ENCODE data around the gene WDR1.

The WDR1 gene

GRCh38 chr4:10075953-10076391 lies 40.6 kb downstream of the WDR1 start:
- no peaks in the 10 kb centered on the region for H3K27me3 ChIP-seq (ENCODE audit: low read depth)
- no peaks in the 10 kb centered on the region for H3K9me3 ChIP-seq
- peaks cover 70% of the 10 kb centered on the region for H3K36me3 ChIP-seq (replicated peaks)
- no peak overlapping the region for H3K4me3 ChIP-seq
- no peaks in the 10 kb centered on the region for H3K4me1 ChIP-seq
- DNase-seq (ENCODE audit: low spot score in 2 of 2), result no peak
- in situ Hi-C loops (cut with MboI; ENCODE audit: low sequenced_read_pairs), result no loop called here

- H3K9me3 ChIP-seq, result no peaks in the 10 kb centered on the region
- H3K4me1 ChIP-seq, result no peaks in the 10 kb centered on the region
- in situ Hi-C loops (cut with MboI; ENCODE audit: low sequenced_read_pairs), result no loop called here
- no peak for DNase-seq (ENCODE audit: low spot score in 2 of 2)
- H3K27me3 ChIP-seq (ENCODE audit: low read depth), result no peaks in the 10 kb centered on the region
- H3K36me3 ChIP-seq (replicated peaks), result peaks cover 64% of the 10 kb centered on the region
- H3K4me3 ChIP-seq, result no peak overlapping the region
Observed at GRCh38 chr4:10075158-10075863, 41.3 kb downstream of the WDR1 start.

GRCh38 chr4:10074767-10075105 lies 41.9 kb downstream of the WDR1 start:
- in situ Hi-C loops (cut with MboI; ENCODE audit: low sequenced_read_pairs), result no loop called here

GRCh38 chr4:10074076-10074766 lies 42.4 kb downstream of the WDR1 start:
- Histone ChIP-seq H3K27me3 (ENCODE audit: low read depth) (no peaks in the 10 kb centered on the region), H3K9me3 (no peaks in the 10 kb centered on the region), H3K4me1 (no peaks in the 10 kb centered on the region), H3K36me3 (replicated peaks) (peaks cover 53% of the 10 kb centered on the region), H3K4me3 (no peak overlapping the region)
- in situ Hi-C loops (cut with MboI; ENCODE audit: low sequenced_read_pairs), result no loop called here
- no peak for DNase-seq (ENCODE audit: low spot score in 2 of 2)

More at GRCh38 chr4:10074767-10075105, 41.9 kb downstream of the WDR1 start:
- Histone ChIP-seq H3K4me3 (no peak overlapping the region), H3K4me1 (no peaks in the 10 kb centered on the region), H3K27me3 (ENCODE audit: low read depth) (no peaks in the 10 kb centered on the region), H3K36me3 (replicated peaks) (peaks cover 58% of the 10 kb centered on the region), H3K9me3 (no peaks in the 10 kb centered on the region)
- DNase-seq (ENCODE audit: low spot score in 2 of 2), result no peak

- H3K27me3 ChIP-seq (ENCODE audit: low read depth), result no peaks in the 10 kb centered on the region
- DNase-seq (ENCODE audit: low spot score in 2 of 2), result no peak
- no peaks in the 10 kb centered on the region for H3K9me3 ChIP-seq
- peaks cover 41% of the 10 kb centered on the region for H3K36me3 ChIP-seq (replicated peaks)
- in situ Hi-C loops (cut with MboI; ENCODE audit: low sequenced_read_pairs), result no loop called here
- H3K4me3 ChIP-seq, result no peak overlapping the region
- H3K4me1 ChIP-seq, result no peaks in the 10 kb centered on the region
Observed at GRCh38 chr4:10072420-10073017, 44.1 kb downstream of the WDR1 start.

- peaks cover 9% of the 10 kb centered on the region for H3K36me3 ChIP-seq (replicated peaks)
- in situ Hi-C loops (cut with MboI; ENCODE audit: low sequenced_read_pairs), result no loop called here
- H3K9me3 ChIP-seq, result no peaks in the 10 kb centered on the region
- H3K27me3 ChIP-seq (ENCODE audit: low read depth), result no peaks in the 10 kb centered on the region
- H3K4me3 ChIP-seq, result no peak overlapping the region
- no peak for DNase-seq (ENCODE audit: low spot score in 2 of 2)
- H3K4me1 ChIP-seq, result no peaks in the 10 kb centered on the region
Observed at GRCh38 chr4:10069075-10069642, 47.4 kb downstream of the WDR1 start.

- DNase-seq (ENCODE audit: low spot score in 2 of 2), result no peak
- in situ Hi-C loops (cut with MboI; ENCODE audit: low sequenced_read_pairs), result no loop called here
- Histone ChIP-seq H3K4me3 (no peak overlapping the region), H3K36me3 (replicated peaks) (no peaks in the 10 kb centered on the region), H3K9me3 (no peaks in the 10 kb centered on the region), H3K27me3 (ENCODE audit: low read depth) (no peaks in the 10 kb centered on the region), H3K4me1 (no peaks in the 10 kb centered on the region)
Observed at GRCh38 chr4:10066670-10067651, 49.6 kb downstream of the WDR1 start.

- H3K4me3 ChIP-seq, result no peak overlapping the region
- H3K36me3 ChIP-seq (replicated peaks), result no peaks in the 10 kb centered on the region
- no peaks in the 10 kb centered on the region for H3K27me3 ChIP-seq (ENCODE audit: low read depth)
- H3K4me1 ChIP-seq, result no peaks in the 10 kb centered on the region
- in situ Hi-C loops (cut with MboI; ENCODE audit: low sequenced_read_pairs), result no loop called here
- no peak for DNase-seq (ENCODE audit: low spot score in 2 of 2)
- H3K9me3 ChIP-seq, result no peaks in the 10 kb centered on the region
Observed at GRCh38 chr4:10066206-10066605, 50.4 kb downstream of the WDR1 start.

- no peak overlapping the region for H3K4me3 ChIP-seq
- no peaks in the 10 kb centered on the region for H3K27me3 ChIP-seq (ENCODE audit: low read depth)
- DNase-seq (ENCODE audit: low spot score in 2 of 2), result no peak
- H3K9me3 ChIP-seq, result no peaks in the 10 kb centered on the region
- H3K36me3 ChIP-seq (replicated peaks), result no peaks in the 10 kb centered on the region
- no peaks in the 10 kb centered on the region for H3K4me1 ChIP-seq
- in situ Hi-C loops (cut with MboI; ENCODE audit: low sequenced_read_pairs), result no loop called here
Observed at GRCh38 chr4:10063544-10064300, 52.9 kb downstream of the WDR1 start.

- H3K36me3 ChIP-seq (replicated peaks), result no peaks in the 10 kb centered on the region
- H3K27me3 ChIP-seq (ENCODE audit: low read depth), result no peaks in the 10 kb centered on the region
- in situ Hi-C loops (cut with MboI; ENCODE audit: low sequenced_read_pairs), result no loop called here
- H3K9me3 ChIP-seq, result no peaks in the 10 kb centered on the region
- H3K4me1 ChIP-seq, result no peaks in the 10 kb centered on the region
- DNase-seq (ENCODE audit: low spot score in 2 of 2), result no peak
- H3K4me3 ChIP-seq, result no peak overlapping the region
Observed at GRCh38 chr4:10061650-10062415, 54.8 kb downstream of the WDR1 start.

- no peak for DNase-seq (ENCODE audit: low spot score in 2 of 2)
Observed at GRCh38 chr4:10058371-10058770, 58.2 kb downstream of the WDR1 start.

GRCh38 chr4:10057023-10057395 lies 59.6 kb downstream of the WDR1 start:
- Histone ChIP-seq H3K4me1 (no peaks in the 10 kb centered on the region), H3K36me3 (replicated peaks) (no peaks in the 10 kb centered on the region), H3K9me3 (no peaks in the 10 kb centered on the region), H3K27me3 (ENCODE audit: low read depth) (no peaks in the 10 kb centered on the region), H3K4me3 (no peak overlapping the region)
- in situ Hi-C loops (cut with MboI; ENCODE audit: low sequenced_read_pairs), result no loop called here
- DNase-seq (ENCODE audit: low spot score in 2 of 2), result no peak

More at GRCh38 chr4:10058371-10058770, 58.2 kb downstream of the WDR1 start:
- Histone ChIP-seq H3K36me3 (replicated peaks) (no peaks in the 10 kb centered on the region), H3K4me3 (no peak overlapping the region), H3K9me3 (no peaks in the 10 kb centered on the region), H3K4me1 (no peaks in the 10 kb centered on the region), H3K27me3 (ENCODE audit: low read depth) (no peaks in the 10 kb centered on the region)
- in situ Hi-C loops (cut with MboI; ENCODE audit: low sequenced_read_pairs), result no loop called here
